DMS 273 (cell line): ENCODE results near the gene C10orf105.

Experiments
- DNase-seq: peaks from one replicate; lab custom pipeline; 2025; ENCODE audit not compliant: unreplicated experiment; lab: John Stamatoyannopoulos, UW

The C10orf105 gene

DNA sequence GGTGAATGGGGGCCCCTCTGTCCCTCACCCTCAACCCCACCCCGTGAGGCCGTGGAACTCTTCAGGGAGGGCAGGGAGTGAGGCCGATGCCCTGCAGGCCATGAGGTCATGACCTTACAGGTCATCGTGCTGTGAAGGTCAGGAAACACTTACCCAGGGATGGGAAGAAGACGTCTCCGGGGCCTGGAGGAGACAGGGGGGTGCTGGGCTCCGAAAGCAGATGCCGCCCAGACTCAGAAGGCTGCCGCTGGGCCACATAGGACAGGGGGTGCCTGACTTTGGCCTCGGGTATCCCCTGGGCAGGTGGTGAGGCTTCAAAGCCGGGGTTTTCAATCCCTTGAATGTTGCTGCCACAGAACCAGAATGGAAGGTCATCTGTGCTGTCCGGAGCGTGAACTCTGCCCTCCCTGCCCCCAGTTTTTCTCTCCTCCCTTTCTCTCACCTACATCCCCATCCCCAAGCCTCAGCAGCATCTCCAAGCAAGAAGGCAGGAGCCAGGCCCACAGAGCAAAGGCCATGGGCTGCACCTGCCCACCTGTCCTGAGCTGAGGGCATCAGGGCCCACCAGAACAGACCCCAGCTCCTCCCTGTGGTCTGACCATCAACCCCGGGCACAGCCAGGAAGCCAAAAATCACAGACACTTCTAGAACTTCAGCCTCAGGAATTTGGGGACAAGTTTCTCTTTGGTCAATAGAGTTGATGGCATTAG, 32.1 kb upstream of the C10orf105 start:
- no peak for DNase-seq

DNA sequence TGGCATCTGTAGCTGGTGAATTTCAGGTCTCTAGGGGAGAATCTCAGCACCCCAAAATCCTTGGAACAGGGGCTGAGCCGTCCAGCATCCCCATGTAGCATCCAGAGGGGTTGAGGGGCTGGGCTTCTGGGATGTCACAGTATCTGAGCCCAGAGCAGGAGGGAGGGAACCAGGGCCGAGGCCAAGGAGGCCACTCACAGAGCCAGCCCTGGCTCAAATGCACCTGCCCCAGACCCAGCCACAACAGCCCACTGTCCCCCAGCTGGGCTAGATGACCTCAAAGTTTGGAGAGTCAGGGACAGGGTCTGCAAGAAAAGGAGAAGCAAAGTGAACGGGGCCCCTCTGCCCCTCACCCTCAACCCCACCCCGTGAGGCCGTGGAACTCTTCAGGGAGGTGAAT, 31.4 kb upstream of the C10orf105 start:
- DNase-seq: no peak

- DNase-seq: peak; percentile 20
Observed at GRCh38 chr10:71750124-71750841, 30.7 kb upstream of the C10orf105 start.

- no peak for DNase-seq
Observed at GRCh38 chr10:71749396-71749795, 29.8 kb upstream of the C10orf105 start.

GRCh38 chr10:71748671-71749191, 29.2 kb upstream of the C10orf105 start:
- no peak for DNase-seq

DNA sequence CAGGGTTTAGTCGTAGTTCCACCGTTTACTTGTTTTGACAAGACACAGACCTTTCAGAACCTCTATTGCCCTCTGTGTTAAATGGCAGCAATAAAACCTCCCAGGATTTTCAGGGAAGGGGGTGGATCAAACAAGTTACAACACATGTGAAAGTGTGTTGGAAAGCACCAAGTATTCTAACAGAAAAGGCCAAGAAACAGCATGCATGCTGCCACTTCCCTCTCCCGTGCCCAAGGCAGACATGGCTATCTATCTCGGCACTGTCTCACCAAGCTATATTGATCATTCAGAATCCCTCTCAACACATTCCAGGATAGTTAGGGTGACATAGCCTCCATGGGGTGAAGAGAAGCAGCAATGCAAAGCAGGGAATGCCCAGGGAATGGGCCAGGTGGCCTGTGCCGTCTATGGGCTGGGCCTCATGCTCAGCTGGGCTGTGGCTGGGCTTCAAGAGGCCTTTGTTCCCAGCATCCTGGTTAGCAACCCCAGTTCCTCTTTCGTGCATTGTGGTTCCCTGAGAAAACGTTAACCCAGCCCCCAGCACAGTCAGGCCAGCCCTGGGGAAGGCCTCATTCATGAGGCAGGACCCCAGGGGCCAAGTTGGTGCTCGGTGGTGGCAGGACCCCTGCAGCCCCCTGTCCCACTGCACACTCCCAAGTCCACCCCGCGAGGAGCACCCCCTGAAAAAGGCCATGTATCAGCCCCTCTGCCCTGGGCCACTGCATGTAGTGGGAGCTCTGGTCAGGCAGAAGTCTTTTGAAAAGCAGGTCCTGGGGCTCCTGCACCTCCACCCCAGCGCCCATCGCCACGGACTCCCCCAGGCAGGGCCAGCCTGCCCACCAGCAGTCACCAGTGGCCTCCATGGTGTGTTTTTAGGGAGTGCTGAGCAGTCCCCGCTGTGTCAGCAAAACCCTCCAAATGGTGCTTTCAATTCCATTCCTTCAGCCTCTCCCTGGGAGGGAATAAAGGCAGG, 28.3 kb upstream of the C10orf105 start:
- DNase-seq: no peak

- DNase-seq: no peak
Observed at GRCh38 chr10:71747039-71747531, 27.5 kb upstream of the C10orf105 start.

DNA sequence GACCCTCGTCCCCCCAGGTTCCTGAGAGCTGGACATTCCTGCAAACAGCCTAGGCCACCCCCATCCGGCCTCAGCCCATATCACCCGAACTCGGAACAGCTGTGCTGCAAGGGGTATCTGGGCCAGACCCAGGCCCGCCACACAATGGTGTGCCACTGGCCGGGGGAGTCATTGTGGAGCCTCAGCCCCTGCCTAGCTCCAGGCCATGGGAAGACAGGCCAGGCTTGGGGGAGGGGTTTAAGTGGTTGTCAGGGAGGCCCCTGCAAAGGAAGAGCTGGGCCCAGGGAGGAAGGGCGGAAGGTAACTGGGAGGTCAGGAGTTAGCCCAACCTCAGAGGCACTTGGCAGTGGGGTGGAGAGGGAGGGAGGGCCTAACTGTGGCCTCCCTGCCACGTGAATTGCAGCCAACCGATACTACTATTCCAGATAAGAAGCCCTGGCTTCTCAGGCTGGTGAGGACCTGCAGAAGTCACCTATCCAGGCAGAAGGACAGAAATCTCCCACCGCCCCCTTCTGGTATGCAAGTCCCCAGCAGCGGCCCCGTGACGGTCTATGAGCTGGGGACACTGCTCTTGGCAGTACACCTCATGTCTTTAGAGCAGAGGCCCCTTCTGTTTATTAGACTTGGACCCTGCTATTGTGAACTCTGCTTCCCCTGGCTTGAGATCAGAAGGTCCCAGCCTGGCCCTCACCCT, 26.9 kb upstream of the C10orf105 start:
- DNase-seq: peak; percentile 22

GRCh38 chr10:71745664-71746250, 26.2 kb upstream of the C10orf105 start:
- no peak for DNase-seq

- no peak for DNase-seq
Observed at GRCh38 chr10:71744897-71745663, 25.5 kb upstream of the C10orf105 start.

DNA sequence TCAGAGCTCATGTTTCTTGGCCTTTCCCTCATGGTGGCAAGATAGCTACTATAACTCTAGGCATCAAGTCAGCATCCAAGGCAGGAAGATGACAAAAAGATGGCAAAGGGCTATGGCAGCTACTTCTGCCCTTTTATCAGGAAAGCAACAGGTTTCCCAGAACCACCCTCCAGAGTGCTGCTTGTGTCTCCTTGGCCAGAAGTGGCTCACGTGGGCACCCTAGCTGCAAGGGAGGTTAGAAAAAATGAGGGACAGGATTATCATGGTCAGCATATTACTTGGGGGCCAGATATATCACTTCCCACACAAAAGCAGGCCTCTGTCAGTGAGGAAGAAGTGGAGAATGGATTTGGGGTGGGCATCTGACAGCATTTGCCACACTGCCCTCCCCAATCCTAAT, 24.3 kb upstream of the C10orf105 start:
- DNase-seq: no peak

GRCh38 chr10:71743089-71743838, 23.7 kb upstream of the C10orf105 start:
- no peak for DNase-seq

GRCh38 chr10:71742301-71743088, 22.9 kb upstream of the C10orf105 start:
- no peak for DNase-seq

- no peak for DNase-seq
Observed at GRCh38 chr10:71741671-71742070, 22.1 kb upstream of the C10orf105 start.

DNA sequence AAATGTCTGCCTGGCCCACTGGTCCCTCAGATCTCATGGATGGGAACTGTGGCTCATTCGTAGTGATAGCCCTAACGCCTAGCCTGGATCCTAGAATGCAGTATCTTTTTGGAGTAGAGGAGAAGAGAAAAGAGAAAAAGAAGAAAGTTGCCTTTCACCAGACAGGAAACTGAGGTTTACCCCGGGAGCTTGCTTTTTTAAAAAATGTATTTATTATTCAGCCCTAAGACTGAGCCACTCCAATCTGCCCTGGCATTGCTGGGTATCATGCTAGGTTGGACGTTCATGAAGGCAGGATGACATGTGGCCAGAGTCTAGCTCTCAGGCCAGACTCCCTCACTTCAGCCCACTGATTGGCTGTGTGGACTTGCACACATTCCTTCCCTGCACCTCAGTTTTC, 21.5 kb upstream of the C10orf105 start:
- no peak for DNase-seq

DNA sequence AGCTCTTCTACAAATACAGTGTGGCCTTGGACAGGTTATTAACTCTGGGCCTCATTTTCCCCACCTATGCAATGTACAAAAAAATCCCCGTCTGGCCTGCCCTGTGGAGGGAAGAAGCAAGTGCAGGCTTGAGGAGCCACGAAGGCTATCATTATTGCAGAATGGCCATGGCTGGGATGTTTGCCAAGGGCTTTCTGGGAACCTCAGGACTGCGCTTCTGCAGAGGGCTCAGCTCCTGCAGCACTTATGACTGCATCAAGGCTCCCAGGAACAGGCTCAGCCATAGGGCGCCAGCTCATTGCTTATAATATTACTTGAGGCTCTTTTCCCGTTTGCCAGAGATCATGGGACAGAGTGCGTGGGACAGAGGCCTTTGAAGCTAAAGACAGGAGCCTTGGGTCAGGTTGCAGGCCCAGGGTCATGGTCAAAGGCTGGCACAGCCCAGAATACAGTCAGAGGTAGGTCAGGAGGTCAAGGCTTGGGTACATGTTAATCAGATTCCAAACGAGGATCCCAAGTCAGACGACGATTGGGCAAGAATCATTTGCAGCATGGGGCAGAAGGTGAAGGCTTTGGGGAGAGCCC, 20.6 kb upstream of the C10orf105 start:
- DNase-seq: peak; percentile 82

DNA sequence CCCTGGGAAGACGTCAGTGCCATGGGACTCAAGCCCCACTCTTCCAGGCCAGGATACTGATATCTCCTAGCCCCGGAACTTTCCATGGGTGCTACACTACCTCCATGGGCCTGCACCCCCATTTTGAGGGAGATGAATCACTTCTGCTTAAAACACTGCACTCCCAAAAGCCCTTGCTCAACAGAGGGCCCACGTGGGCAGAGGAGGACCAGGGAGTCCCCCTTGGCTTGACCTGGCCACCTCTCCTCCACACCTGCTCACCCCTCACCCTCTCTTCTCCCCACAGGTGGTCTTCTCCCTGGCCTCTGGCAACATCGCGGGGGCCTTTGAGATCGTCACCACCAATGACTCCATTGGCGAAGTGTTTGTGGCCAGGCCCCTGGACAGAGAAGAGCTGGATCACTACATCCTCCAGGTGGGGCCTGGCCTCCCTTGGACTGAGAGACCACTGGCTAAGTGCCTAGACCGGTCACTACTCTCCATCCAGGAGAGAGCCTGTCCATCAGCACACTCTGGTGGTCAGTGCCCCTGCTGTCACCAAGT, 19.9 kb upstream of the C10orf105 start:
- no peak for DNase-seq
